GM19239 (cell line): ENCODE data around the gene MROH9.
A peak's percentile ranks its signal among the peaks of the same experiment; 100 is the strongest.
"Not testable (repeated sequence)": the region's sequence is repeated elsewhere in the genome, so short reads cannot be mapped to it uniquely, and the experiment has no call there.

Source experiments
- DNase-seq: peaks from one replicate; pipeline ENCODE4 v3.0.0; 2011; ENCODE audit warnings: low spot score; ENCODE audit not compliant: insufficient read length
- FAIRE-seq: peaks from 2 replicates; lab custom pipeline; 2011; peaks lifted over from hg19 to GRCh38; lab: Jason Lieb, UNC

MROH9 gene, protein sequence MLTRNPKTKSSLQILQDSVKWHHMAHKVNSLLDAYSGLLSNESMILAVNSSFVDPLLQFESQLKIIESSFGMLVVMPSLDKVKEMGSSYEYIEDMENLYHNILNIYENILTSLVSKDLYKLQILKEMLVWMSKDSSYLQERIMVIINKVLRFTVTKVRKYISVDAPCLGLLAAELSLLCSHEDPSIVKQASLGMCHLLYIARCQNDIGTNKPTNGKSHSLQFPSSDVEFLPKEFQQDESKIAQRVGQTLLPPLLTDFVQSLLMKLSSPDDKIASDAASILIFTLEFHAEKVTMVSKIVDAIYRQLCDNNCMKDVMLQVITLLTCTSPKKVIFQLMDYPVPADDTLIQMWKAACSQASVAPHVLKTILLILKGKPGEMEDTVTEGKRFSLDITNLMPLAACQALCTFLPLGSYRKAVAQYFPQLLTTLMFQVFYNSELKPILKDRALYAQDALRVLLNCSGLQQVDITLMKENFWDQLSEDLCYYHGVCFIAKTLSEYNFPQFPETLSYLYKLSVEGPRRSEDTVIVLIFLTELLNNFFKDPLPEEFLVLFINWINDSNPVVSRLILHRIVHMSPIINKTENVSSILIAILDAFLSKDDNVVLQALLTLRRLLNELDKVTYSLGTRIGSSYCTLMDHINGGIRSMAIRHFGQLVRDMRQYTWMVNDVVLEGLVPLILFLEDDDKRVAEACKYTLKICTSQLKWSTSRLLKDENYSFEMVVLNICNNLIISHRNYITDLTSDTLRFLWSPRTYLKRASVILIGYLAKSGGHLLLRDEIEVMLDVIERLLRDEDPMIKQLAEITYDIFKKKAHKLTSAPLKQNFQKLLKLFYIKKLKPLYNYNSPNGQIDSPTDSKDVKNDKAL

DNA sequence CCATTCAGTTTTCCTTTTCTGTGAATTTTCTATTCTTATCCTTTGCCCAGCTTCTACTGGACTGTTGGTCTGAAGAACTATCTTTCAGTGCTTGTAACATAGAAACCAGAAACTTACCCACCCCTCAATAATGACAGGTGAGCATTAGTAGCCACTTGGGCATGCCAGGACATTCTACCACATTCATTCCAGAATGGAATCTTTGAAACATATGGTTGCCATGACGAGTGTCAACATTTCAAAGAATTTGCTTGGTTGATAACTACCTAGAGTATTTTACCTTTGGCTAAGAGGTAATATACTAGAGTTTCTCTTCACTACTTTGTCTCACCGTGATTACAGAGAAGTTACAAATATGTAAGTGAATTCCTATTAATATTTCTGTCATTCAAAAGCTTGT lies at the start of gene MROH9:
MROH9 (plus strand) TSS at position 304 of the 400 bp plus-strand sequence. CDS start 10,023 bp downstream, outside the sequence.
- no peak for FAIRE-seq
- DNase-seq: no peak

DNA sequence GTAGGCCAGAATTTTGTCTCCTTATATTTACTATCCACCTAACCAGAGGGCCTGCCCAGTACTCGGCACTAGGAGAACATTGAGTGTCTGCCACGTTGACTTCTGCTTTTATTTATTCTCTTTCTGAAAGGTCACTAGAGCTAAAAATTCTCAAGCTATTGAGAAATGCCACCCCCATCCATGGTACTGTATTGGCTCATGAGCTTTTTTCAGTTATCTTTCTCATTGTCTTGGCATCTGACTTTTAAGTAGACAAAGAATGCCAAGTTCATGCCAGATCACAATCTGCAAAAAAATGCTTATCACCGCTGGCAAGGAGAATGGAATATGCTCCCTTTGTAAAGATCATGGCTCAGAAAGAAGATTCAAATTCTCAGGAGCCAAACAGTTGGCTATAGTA lies 49.8 kb upstream of the MROH9 start:
- FAIRE-seq (no peak), DNase-seq (no peak)

DNA sequence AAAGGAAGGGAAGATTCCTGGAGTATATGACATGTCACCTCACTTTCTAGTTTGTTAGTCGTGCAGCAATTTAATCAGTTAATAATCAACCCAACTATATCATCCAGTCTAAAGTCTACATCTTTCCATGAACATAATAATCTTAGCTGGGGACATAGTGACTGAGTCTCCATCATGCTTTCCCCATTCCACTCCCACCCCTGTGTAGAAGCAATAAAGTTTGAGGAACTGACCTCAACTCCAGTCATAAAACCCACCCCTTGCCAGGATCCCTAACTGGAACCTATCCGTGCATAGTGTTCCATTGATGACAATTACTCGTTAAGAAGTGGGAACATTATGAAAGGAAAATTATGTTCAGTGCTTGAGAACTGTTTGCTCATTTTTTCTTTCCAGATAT lies 48.9 kb upstream of the MROH9 start:
- FAIRE-seq (no peak), DNase-seq (no peak)

DNA sequence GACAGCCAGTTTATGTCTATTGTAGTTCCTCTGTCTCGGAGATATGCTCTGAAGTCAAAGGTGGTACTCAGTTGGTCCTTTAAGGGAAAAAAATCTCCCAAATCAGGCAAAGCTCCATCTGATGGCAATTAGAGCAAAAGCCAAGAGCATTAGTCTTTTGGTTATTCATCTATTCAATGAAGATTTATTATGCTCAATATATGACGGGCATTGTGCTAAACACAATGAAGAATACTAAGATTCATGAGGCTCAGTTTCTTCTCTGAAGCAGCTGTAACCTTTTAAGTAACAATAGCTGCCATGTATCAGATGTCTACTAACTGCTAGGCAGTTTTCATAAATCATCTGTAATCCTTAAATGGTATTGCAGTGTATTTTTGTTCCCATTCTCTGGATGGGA lies 47.6 kb upstream of the MROH9 start:
- no peak for FAIRE-seq
- no peak for DNase-seq

DNA sequence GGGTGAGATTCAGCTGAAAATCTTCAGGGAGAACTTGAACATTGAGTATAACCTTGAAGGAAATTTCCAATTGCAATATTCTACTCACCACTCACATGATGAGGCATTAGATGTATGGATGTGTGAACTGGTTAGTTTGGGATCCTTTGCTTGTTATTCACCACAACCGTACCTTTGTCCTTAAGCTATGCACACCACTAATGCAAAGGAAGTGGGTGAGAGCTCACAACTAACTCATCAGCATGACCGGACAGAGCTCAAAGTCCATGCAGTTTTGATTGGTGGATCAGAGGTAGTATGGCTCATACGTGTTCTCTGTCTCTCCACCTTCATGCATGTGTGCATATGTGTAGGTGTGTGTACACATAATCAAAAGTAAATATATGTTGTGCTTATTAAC lies 43.5 kb upstream of the MROH9 start:
- no peak for FAIRE-seq
- DNase-seq: no peak

DNA sequence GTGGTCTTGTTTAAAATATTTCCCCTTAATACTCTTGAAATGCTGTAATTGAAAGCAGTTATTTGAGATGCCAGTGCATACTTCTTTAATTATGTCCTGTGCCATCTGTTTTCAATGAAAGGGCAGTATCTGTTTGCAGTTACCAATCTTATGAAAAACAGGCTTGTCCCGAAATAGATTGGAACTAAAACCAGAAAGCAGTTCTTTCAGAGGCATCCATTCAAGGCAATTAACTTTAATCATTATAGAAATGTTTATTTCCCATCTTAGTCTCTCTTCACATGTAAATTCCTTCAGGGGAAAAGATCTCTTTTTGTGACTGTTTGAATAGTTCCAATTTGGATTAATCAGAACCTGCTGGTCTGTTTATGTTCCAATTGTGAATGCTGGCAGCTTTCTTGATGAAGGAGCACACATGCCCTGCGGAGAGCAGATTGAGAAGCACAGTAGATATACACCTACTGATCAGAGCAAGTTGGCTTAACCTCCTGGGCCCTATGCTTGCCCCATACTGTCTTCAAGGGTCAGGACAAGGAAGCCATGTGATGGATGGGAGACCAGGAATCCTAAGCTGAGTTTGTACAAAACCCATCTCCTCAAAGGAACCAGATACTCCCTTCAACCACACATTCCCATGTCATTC lies 41.6 kb upstream of the MROH9 start:
- no peak for DNase-seq
- FAIRE-seq: no peak

DNA sequence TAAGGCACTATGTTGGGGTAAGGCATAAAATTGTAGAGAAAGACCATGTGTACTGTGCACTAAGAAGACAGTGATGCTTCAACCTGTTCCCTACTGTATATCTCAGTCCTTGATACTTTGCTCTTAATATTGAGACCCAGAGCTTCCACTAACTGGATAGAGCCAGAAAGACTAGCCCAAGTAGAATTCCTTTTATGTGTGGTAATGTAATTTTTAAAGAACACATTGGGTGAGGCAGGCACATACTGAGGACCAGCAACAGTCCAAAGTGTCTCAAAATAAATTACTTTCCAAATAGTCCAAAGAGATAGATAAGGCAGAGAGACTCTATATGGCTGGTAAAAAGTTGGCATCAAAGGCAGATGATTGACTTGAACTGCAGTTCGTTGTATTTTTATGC lies 31.4 kb upstream of the MROH9 start:
- FAIRE-seq (no peak), DNase-seq (no peak)

DNA sequence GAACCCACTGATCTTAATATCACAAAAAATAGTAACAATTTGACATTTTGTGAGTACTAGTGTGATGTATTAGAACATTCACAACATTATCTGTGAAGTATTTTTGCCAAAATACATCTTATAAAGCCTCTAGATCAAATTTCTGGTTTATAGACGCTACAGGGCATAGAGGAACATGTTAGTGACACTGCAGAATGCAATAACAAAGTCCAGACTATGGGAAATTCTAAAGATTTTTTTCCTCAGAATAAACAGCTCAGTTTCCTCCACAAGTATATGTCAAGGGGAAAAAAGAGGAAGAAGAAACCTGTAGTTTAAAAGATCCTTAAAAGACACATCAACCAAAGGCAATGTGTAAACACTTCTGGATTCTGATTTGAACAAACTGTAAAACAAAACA lies 26.4 kb upstream of the MROH9 start:
- no peak for DNase-seq

DNA sequence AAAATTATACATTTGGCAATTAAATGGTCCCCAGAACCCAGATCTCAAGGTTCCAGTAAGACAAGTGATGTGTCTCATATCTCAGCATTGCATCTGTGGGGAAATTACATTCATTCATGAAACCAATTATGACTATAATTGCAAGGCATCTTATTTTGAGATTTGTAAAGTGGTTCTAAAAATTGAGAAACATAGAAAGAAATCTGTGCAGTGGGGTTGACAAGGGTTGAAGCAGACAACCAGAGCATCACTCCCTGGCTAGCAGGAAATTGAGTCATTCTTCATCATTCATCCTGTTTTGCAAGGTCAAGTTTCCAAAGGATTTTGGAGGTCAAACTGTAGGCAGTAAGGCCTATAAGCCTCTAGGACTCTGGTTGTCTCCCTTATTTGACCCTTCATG lies 25.1 kb upstream of the MROH9 start:
- DNase-seq (no peak), FAIRE-seq (no peak)

More for the DNA sequence above, 26.4 kb upstream of the MROH9 start:
- FAIRE-seq: no peak

DNA sequence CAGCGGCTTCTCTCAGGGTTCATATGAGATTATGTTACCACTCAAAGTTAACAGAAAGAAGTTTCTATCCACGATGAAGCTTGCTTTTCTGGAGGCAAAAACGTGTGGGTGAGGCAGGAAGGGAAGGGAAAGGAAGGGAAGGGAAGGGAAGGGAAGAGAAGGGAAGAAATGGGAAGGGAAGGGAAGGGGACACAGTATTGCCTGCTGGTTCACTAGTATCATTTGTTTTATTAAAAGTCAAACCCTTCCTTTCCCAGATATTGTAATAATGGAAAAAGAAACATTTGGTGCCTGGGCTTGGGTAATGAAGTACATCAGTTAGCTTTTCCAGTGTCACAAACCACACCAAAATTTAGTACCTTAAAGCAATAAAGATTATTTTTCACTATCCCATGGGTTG lies 18.0 kb upstream of the MROH9 start:
- DNase-seq: no peak
- FAIRE-seq: no peak

DNA sequence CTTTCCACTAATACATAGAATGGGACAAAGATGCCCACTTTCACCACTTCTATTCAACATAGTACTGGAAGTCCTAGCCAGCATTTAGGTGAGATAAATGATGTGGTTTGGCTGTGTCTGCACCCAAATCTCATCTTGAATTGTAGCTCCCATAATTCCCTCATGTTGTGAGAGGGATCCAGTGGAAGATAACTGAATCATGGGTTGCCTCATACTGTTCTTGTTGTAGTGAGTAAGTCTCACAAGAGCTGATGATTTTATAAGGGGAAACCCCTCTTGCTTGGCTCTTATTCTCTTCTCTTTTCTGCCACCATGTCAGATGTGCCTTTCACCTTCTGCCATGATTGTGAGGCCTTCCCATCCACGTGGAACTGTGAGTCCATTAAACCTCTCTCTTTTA lies 10.7 kb upstream of the MROH9 start:
- DNase-seq, FAIRE-seq: not testable (repeated sequence)

DNA sequence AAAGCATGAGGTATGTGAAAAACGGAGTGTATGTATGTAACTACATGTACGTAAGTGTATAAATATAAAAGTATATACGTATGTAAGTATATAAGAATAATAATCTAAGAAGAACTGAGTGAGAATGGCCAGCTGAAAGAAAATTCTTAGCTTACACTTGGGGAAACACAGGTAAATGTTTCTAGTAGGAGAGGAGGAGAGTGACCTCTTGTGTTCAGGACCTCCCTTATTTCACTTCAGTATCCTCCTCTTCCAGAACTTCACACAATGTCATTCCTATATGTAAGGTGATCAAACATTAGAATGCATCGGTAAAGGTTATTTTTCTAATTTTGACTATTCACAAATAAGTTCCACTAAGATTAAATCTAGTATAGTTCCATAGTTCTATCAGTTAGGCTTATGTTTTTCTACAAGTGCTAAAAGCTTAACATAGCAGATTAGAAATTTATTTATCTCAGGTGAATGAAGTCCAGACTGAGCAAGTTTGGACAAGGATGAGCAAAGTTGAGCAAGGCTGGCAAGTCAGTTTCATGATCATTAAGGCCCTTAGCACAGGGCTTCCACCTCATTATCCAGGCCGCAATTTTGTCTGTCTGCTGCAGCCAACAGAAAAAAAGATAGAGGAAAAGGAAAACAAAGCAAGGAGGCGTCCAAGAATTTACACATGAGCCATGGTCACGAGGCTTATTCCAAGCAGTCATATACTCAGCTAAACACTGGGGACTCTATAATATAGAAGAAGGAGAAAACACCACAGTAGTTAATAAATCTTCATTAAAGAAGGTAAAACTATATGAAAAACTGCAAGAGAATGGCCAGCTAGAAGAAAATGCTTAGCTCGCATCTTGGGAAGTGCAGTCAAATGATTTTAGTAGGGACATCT lies 7.1 kb upstream of the MROH9 start:
- FAIRE-seq: no peak

DNA sequence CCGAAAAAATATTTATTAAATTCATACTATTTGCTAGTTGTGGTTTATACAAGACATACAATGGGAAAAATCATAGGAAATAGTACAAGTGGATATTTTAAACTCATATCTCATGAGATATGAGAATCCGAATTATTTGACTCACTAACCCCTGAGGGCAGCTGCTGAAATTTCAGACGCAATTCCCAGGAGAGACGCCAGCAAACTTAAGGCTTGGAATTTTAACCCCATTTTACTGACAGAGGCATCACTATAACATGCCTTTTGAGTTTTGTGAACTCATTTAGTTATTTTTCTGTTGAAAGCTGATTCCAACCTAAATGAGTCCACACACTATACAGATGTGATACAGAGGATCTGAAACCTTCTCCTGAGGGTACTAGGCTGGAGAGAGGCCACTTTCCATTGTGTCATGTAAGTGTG lies 5.9 kb upstream of the MROH9 start:
- DNase-seq: no peak
- FAIRE-seq: no peak

More for the DNA sequence above, 7.1 kb upstream of the MROH9 start:
- no peak for DNase-seq

DNA sequence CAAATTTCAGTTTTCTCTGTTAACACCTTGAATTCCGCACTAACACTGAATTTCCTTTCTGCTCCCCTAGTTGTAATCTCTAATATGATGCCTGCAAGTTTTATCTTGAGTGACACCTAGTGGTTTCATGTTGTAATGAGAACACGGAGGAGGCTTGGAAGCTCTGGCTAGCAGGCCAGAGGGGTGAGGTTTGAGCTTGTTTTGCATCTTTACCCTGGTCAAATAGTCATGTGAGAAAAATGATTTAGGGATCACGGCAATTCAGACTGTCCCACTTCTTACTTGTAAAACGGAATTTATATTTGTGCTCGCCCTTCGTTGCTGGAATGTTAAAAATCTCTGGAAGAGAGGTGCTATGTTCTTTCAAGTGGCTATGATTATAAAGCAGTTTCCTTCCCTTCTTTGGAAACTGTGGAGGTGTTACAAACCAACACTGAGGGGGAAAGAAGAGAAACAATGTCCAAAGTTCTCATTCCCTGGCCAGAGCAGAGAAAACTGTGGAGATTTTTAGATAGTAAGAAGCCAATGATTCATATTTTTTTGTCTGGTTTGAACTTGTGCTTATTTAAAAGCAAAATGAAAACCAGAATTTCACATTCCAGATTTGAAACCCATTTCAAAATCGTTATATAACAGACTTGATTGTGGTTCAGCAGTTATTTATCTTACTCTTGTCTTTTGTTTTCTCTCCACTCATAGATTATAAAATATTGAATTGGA lies 5.3 kb upstream of the MROH9 start:
- DNase-seq: peak; percentile 36
- FAIRE-seq: peak; percentile 91

DNA sequence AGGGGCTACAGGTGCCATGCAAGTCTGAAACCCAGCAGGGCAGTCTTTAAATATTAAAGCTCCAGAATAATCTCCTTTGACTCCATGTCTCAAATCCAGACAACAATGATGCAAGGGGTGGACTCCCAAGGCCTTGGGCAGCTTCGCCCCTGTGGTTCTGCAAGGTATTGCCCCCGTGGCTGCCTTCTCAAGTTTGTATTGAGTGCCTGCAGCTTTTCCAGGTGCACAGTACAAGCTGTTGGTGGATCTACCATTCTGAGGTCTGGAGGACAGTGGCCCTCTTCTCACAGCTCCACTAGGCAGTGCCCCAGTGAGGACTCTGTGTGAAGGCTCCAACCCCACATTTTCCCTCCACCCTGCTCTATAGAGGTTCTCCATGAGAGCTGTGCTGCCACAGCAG lies 3.7 kb upstream of the MROH9 start:
- no peak for DNase-seq
- no peak for FAIRE-seq

DNA sequence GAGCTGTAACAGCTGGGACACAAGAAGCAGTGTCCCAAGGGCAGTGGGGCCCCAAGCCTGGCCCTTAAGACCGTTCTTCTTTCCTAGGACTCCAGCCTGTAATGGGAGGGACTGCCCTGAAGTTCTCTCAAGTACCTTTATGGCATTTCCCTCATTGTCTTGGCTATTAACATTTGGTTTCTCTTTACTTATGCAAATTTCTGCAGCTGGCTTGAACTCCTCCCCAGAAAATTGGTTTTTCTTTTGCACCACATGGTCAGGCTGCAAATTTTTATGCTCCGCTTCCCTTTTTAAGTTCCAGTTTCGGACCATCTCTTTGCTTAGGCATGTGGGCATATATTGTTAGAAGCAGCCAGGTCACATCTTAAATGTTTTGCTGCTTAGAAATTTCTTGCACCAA lies 3.1 kb upstream of the MROH9 start:
- no peak for FAIRE-seq
- DNase-seq: no peak

DNA sequence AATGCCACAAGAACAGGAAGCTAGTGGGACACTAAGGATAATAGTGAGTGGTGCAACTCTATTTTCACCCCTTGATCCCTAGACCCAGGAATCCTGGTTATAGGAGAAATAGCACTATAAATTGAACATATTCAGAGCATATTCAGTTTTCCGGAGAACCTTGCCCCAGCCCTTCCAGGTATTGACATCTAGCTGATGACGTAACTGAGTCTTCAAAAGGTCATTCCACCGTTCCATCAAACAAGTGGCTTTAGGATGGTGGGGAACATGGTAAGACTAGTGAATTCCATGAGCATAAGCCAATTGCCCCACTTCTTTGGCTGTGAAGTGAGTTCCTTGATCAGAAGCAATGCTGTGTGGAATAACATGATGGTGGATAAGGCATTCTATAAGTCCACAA lies 2.9 kb downstream of the MROH9 start:
- FAIRE-seq: no peak
- DNase-seq: no peak

DNA sequence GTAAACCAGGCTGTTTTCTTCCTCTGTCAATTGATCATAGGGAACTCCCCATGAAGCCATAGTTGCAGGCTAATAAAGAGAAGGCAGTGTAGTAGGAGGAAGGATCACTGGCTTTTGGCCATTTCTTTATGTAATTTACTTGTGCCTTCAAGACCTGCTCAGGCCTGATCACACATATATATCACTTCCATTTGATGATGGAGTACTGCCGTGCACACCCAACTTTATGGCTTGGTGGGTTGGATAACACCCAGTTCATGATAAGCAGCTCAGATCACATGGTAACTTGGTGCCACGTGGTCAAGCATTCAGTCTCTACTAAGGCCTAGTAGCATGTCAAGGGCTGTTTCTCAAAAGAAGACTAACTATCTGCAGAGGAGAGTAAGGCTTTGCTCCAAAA lies 4.1 kb downstream of the MROH9 start:
- DNase-seq: no peak
- FAIRE-seq: no peak

DNA sequence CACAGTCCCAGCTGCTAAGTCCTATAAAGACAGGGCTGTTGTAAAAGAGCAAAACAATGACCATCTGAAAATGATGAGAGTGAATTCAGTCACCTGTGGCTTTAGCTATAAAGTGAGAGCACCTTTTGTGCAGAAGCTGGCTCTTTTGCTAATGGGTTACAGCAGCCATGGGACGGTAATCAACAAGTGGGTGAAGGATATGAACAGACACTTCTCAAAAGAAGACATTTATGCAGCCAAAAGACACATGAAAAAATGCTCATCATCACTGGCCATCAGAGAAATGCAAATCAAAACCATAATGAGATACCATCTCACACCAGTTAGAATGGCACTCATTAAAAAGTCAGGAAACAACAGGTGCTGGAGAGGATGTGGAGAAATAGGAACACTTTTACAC lies 16.4 kb downstream of the MROH9 start:
- not testable (repeated sequence) for FAIRE-seq, DNase-seq
